Head of caudate nucleus (tissue), 42 donors: ENCODE results near the gene PTGER2.

Source experiments
- DNase-seq, 42 donors: peaks; one replicate each; pipeline versions ENCODE4 v3.0.0 to v3.0.0-alpha.2; 2020 to 2021; ENCODE audit warnings: mixed read lengths in 7 of 42
- intact Hi-C: fragments of 100-400 bp; cut with DNase I; formaldehyde crosslinking; loops from one replicate; pipeline ENCODE4 v1.15.0; 2022

Gene PTGER2

DNA sequence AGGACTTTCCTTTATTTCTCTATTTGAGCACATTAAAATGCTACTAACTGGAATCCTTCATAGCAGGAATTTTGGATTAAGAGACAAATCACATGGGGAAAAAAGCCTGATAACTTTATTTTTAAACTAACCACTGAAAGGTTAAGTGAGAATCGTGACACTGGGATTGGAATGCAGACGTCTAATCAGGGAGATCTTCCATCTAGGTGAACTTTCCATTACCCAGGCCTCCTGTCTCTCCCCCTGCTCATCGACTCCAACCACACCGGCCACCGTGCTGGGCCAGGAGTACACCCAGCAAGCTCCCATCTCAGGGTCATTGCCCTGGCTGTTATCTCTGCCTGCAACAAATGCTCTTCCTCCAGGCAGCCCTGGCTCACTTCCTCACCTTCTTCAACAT is 19.0 kb downstream of the PTGER2 start:
- intact Hi-C loops: no loop called here
- DNase-seq: no peak

DNA sequence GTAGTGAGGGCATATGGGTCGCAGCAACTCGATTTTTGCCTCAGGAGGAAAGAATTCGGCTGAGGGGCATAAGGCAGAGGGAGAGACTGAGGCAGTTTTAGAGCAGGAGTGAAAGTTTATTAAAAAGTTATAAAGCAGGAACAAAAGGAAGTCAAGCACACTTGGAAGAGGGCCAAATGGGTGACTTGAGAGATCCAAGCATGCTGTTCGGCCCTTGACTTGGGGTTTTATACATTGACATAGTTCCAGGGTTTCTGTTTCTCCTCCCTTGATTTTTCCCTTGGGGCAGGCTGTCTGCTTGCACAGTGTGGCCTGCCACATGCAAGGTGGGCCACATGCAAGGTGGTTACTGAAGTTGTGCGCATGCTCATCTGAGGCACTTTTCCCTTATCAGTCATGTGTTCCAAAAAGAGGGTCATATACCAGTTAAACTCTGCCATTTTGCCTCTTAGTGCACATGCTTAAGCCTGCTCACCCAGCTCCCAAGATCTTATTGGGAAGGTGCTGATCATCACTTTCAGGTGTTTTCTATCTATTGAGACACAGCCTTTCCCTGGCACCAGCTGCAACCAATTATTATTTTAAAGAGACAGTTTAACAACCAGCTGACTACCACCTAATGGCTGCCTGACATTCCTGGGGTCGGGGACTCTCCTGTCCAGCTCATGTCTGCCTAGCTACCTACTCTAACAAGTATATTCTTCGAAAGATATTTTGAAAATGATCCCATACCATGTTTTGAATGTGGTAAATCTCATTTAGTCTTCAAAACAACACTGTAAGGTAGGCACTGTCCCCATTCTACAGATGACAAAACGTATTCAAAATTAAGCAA is 19.9 kb downstream of the PTGER2 start:
- intact Hi-C loops: no loop called here

GRCh38 chr14:52336241-52336640 is 22.1 kb downstream of the PTGER2 start:
- intact Hi-C loops: no loop called here
- DNase-seq: no peak

More for the DNA sequence above, 19.9 kb downstream of the PTGER2 start:
- no peak for DNase-seq

DNA sequence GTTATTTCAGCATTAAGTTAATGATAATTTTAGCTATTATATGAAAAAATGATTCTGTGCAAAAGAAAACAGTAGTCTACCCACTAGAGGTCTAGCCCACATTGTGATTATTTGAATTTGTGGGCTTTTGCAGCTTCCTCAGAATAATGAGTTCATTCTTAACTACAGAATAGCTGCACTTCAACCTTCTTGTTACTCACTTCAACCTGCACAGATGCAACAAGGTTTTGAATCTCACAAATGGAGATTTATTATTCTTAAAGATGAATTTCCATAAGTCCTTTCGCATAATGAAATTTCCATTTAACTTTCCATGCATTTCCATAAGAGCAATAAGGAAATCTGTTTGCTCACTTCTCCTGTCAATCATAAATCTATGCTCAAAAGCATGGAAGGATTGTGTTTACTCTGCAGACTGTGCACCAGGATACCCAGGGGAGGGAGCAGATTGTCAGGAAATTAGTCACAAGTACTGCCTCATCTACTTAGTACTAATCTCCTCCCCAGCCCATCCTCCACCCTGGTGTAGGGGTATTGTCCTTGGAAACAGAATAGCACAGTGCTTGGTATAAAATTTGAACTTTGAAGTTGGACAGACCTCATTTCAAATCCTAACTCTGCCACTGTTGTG is 24.1 kb downstream of the PTGER2 start:
- intact Hi-C loops: no loop called here
- no peak for DNase-seq

GRCh38 chr14:52339262-52339661 is 25.1 kb downstream of the PTGER2 start:
- intact Hi-C loops: no loop called here

GRCh38 chr14:52342849-52343596 is 28.9 kb downstream of the PTGER2 start:
- intact Hi-C loops: no loop called here
- DNase-seq: no peak

More at GRCh38 chr14:52339262-52339661, 25.1 kb downstream of the PTGER2 start:
- DNase-seq: no peak

DNA sequence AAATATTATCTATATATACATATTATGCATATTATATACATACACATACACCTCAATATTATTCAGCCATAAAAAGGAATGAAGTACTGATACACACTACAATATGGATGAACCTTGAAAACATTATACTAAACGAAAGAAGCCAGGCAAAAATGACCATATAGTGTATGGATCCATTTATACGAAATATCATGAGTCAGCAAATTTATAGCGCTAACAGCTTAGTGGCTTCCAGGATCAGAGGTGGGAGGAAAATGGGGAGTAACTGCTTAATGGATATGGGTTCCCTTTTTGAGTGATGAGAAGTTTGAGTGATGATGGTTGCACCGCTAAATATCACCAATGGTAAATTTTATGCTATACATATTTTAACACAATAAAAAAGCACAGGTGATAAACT is 32.7 kb downstream of the PTGER2 start:
- intact Hi-C loops: no loop called here
- DNase-seq: no peak

GRCh38 chr14:52348279-52348678 is 34.2 kb downstream of the PTGER2 start:
- intact Hi-C loops: no loop called here
- DNase-seq: no peak

DNA sequence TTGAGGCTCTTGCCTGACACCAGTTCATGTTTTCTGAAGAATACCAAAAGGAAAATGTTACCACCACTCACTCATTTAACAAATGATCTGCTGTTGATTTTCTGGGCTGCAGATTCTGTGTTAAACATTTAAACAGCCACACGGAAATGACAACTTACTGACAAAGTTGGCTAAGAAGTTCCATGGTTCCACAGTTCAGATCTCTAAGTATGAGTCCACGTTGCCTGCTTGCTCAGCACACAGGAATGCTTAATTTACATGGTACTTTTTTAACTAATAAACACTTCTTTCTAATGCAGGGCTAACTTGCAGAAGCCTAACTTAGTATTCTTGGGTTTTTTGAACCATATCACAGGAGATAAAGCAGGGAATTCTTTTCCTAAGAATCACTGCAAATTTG is 34.7 kb downstream of the PTGER2 start:
- intact Hi-C loops: no loop called here
- DNase-seq: no peak

GRCh38 chr14:52349731-52350130 is 35.6 kb downstream of the PTGER2 start:
- intact Hi-C loops: no loop called here
- DNase-seq: no peak

GRCh38 chr14:52350445-52350844 is 36.3 kb downstream of the PTGER2 start:
- intact Hi-C loops: no loop called here
- DNase-seq: no peak

GRCh38 chr14:52351233-52352060 is 37.3 kb downstream of the PTGER2 start:
- DNase-seq: no peak
- intact Hi-C loops: no loop called here

- no peak for DNase-seq
- intact Hi-C loops: no loop called here
Observed at GRCh38 chr14:52352061-52352491, 38.0 kb downstream of the PTGER2 start.

DNA sequence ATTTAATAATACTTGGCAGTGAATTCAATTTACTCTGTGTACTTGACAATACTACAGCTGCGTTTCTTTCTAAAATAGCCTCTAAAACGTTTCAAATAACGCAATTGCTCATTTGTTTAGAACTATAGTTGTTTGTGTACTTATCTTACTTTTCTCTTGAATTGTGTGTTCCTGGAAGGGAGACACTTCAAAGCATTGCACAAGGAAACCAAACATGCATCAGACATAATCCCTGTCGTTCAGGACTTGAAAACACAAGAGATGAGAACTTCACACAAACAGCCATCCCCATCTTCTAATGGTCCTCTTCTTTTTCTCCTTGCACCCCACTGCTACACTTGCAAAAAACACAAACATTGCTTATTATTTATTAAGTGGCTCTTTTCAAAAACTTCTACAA is 38.5 kb downstream of the PTGER2 start:
- intact Hi-C loops: no loop called here
- no peak for DNase-seq

DNA sequence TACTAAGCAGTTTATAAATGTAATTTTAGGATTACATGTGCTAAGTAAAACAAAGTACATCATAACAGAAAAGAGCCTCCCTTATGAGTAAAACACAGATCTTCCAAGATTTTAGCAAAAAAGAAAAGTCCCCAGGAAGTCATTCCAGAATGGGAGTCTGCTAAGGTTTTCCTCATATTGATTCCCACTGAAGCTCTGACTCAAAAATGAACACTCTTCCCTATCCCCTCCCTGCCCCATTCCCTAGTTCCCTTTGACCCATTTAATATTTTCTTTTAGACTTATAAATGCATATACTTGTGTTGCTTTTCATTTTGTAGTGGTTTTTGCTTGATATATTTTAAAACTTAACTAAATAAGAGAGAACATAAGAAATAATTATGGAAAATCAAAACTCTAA is 40.1 kb downstream of the PTGER2 start:
- DNase-seq: no peak
- intact Hi-C loops: no loop called here

DNA sequence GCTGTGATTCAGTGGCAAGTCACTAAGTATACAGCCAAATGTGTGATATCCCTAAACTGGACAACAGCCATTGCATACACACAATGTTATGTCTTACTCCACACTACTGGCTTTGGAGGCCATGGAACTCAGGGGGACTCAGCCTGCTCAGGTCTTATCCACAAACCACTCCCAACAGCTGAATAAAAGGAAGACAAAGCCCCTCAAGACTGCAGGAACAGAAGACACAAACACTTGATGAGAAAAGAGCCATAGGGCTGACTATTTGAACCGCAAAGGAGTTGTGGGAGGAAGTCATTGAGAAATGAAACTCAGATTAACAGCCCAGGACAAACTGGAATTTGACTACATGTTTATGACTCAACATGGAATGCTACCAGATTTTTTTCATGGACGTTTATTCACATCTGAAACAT is 40.9 kb downstream of the PTGER2 start:
- no peak for DNase-seq

GRCh38 chr14:52355526-52355925 is 41.4 kb downstream of the PTGER2 start:
- intact Hi-C loops: no loop called here
- no peak for DNase-seq

More for the DNA sequence above, 40.9 kb downstream of the PTGER2 start:
- intact Hi-C loops: no loop called here

DNA sequence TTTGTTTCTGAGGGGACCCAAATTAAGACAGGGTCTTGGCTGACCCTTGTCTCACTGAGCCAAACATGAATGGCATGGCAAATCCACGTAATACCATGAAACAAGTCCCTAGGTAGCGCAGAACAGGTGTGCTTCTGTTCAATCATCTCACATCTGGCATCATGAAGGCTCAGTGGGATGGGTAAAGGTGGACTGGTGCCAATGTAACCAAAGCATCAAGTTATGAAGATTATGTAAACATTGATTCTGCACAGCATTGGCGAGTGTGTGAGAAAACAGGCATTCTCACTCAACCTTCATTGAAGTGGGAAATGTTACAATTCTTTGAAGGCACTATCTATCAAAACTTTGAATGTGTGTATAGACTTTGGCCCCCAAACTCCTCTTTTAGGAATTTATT is 41.9 kb downstream of the PTGER2 start:
- no peak for DNase-seq
- intact Hi-C loops: no loop called here

DNA sequence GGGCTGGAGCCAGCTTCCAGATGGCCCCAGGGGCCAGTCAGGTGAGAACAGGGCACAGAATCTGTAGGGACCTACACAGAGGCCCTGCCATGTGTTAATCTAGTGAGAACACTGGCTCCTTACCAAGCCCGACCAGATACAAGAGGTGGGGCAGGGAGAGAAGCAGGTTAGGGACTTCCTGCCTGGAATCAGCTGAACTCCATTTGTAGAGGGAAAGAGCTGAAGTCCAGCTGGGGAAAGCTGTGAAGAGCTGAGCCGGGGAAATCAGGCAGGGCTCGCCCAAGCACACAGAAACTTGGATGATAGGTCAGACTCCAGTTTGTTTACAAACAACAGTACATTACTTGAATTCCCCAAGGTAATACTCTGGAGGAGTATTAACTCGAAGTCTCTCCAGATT is 46.7 kb downstream of the PTGER2 start:
- no peak for DNase-seq

More for the DNA sequence above, 46.7 kb downstream of the PTGER2 start:
- intact Hi-C loops: no loop called here
